DOHH2 (cell line): ENCODE data around the gene AP1AR.
A peak's percentile ranks its signal among the peaks of the same experiment; 100 is the strongest.
"Not testable (repeated sequence)": the region's sequence is repeated elsewhere in the genome, so short reads cannot be mapped to it uniquely, and the experiment has no call there.

Source experiments
- H3F3A ChIP-seq: fragments of 200-600 bp; sonication (generic), shearing (Covaris generic); 2 replicates; pipeline ENCODE4 v1.6.0; 2016; ENCODE audit warnings: antibody characterized with exemption, mild to moderate bottlenecking; ENCODE audit not compliant: control insufficient read depth, insufficient read depth
- H3K27ac ChIP-seq: fragments of 200-600 bp; sonication (generic); 2 replicates; pipeline ENCODE4 v1.5.1; 2014; ENCODE audit warnings: low read depth, mild to moderate bottlenecking, low read length, moderate library complexity
- H3K27me3 ChIP-seq: fragments of 200-600 bp; sonication (generic); 2 replicates; pipeline ENCODE4 v1.6.1; 2014; ENCODE audit warnings: mild to moderate bottlenecking, low read length, mixed read lengths; ENCODE audit not compliant: control insufficient read depth
- H3K36me3 ChIP-seq: fragments of 200-600 bp; sonication (generic); 2 replicates; pipeline ENCODE4 v1.6.1; 2014; ENCODE audit warnings: mild to moderate bottlenecking, low read length, moderate library complexity, mixed read lengths; ENCODE audit not compliant: control insufficient read depth
- H3K4me1 ChIP-seq: fragments of 200-600 bp; sonication (generic); 2 replicates; pipeline ENCODE4 v1.6.1; 2014; ENCODE audit warnings: mild to moderate bottlenecking, low read length, mixed read lengths; ENCODE audit not compliant: control insufficient read depth
- H3K4me2 ChIP-seq: fragments of 200-600 bp; sonication (generic); 2 replicates; pipeline ENCODE4 v1.6.0; 2014; ENCODE audit warnings: mild to moderate bottlenecking, low read length, moderate library complexity
- H3K4me3 ChIP-seq: fragments of 200-600 bp; sonication (generic); 2 replicates; pipeline ENCODE4 v1.5.1; 2014; ENCODE audit warnings: mild to moderate bottlenecking, low read length, mixed read lengths
- H3K79me2 ChIP-seq: fragments of 200-600 bp; sonication (generic); 2 replicates; pipeline ENCODE4 v1.6.1; 2014; ENCODE audit warnings: mild to moderate bottlenecking, low read length, mixed read lengths; ENCODE audit not compliant: control insufficient read depth
- H3K9me2 ChIP-seq: fragments of 200-600 bp; sonication (generic); replicated peaks from 2 replicates; pipeline ENCODE4 v1.6.1; 2014; ENCODE audit warnings: mild to moderate bottlenecking, low read length, mixed read lengths; ENCODE audit not compliant: control insufficient read depth
- H3K9me3 ChIP-seq: fragments of 200-600 bp; sonication (generic); 2 replicates; pipeline ENCODE4 v1.6.1; 2014; ENCODE audit warnings: antibody characterized with exemption, low read length, mixed read lengths; ENCODE audit not compliant: control insufficient read depth, insufficient read depth
- H4K20me1 ChIP-seq: fragments of 200-600 bp; sonication (generic); 2 replicates; pipeline ENCODE4 v1.6.0; 2014; ENCODE audit warnings: low read depth, mild to moderate bottlenecking, antibody characterized with exemption, low read length, moderate library complexity; ENCODE audit not compliant: control insufficient read depth, insufficient read depth
- EZH2phosphoT487 ChIP-seq: fragments of 200-600 bp; sonication (generic); IDR thresholded peaks from 2 replicates; pipeline ENCODE4 v1.6.1; 2017; ENCODE audit warnings: borderline replicate concordance, mild to moderate bottlenecking, antibody characterized with exemption, low read length, moderate library complexity, mixed read lengths
- TF ChIP-seq, protein P1 (sequence below): fragments of 200-600 bp; sonication (generic); IDR thresholded peaks from one replicate; pipeline ENCODE4 v1.5.1; 2014; ENCODE audit warnings: antibody characterized with exemption, mild to moderate bottlenecking, low read depth, low read length; ENCODE audit not compliant: poor library complexity, severe bottlenecking

Gene AP1AR

DNA sequence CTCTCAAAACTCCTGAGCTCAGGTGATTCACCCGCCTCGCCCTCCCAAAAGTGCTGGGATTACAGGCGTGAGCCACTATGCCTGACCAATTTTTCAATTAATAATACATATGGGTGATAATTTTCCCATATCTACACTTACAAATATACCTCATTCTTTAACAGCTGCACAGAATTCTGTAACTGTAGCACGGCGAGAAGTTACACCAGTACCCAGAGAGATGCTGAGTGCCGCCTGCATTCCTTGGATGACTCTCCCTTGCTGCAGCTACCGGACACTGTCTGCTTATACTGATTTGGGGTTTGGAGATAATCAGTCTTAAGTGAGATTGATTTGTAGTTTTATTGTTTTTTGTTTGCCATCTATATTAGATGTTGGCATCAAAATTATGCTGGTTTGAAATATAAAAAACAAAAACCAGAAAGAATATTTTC, 48.3 kb downstream of the AP1AR start:
- Histone ChIP-seq H3K9me2 (no peaks in the 10 kb centered on the region), H3K4me3 (peak overlapping the region; percentile 100), H3K79me2 (peaks cover 100% of the 10 kb centered on the region), H3K4me1 (peaks cover 69% of the 10 kb centered on the region), H3K9me3 (peaks cover 18% of the 10 kb centered on the region), H3K27ac (peak overlapping the region; percentile 100), H3F3A (peaks cover 33% of the 10 kb centered on the region), H4K20me1 (peaks cover 31% of the 10 kb centered on the region), H3K36me3 (peaks cover 94% of the 10 kb centered on the region), H3K27me3 (no peaks in the 10 kb centered on the region), H3K4me2 (peak overlapping the region; percentile 87)
- TF ChIP-seq, protein P1, sequence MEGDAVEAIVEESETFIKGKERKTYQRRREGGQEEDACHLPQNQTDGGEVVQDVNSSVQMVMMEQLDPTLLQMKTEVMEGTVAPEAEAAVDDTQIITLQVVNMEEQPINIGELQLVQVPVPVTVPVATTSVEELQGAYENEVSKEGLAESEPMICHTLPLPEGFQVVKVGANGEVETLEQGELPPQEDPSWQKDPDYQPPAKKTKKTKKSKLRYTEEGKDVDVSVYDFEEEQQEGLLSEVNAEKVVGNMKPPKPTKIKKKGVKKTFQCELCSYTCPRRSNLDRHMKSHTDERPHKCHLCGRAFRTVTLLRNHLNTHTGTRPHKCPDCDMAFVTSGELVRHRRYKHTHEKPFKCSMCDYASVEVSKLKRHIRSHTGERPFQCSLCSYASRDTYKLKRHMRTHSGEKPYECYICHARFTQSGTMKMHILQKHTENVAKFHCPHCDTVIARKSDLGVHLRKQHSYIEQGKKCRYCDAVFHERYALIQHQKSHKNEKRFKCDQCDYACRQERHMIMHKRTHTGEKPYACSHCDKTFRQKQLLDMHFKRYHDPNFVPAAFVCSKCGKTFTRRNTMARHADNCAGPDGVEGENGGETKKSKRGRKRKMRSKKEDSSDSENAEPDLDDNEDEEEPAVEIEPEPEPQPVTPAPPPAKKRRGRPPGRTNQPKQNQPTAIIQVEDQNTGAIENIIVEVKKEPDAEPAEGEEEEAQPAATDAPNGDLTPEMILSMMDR, result no peak
- TF ChIP-seq EZH2phosphoT487, result no peak

DNA sequence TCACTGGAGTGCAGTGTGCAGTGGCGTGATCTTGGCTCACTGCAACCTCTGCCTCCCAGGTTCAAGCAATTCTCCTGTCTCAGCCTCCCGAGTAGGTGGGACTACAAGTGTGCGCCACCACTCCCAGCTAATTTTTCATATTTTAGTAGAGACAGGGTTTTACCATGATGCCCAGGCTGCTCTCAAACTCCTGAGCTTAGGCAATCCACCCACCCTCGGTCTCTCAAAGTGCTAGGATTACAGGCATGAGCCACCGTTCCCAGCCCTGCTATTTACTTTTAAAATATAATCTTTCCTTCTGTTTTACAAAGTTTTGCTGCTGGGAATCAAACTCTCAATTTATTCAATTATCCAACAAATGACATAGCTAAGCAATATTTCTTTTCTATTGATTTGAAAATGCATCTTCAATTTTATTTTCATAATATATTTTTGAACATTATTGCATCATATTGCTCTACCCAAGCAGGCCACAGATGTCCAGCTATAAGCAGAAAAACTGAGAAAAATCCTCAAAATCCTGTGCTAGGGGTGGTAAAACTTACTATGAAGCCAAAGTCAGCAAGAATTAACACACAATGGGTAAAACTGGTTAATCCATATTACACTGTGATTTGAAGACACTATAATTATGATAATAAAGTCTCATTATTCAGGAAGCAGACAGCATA, 48.9 kb downstream of the AP1AR start:
- Histone ChIP-seq H3K4me3 (peak overlapping the region; percentile 100), H3K27me3 (no peaks in the 10 kb centered on the region), H3K9me3 (peaks cover 18% of the 10 kb centered on the region), H3K4me2 (peak overlapping the region; percentile 87), H4K20me1 (peaks cover 31% of the 10 kb centered on the region), H3K79me2 (peaks cover 100% of the 10 kb centered on the region), H3K27ac (peak overlapping the region; percentile 100), H3K36me3 (peaks cover 94% of the 10 kb centered on the region), H3K9me2 (no peaks in the 10 kb centered on the region), H3F3A (peaks cover 36% of the 10 kb centered on the region), H3K4me1 (peaks cover 69% of the 10 kb centered on the region)
- TF ChIP-seq EZH2phosphoT487, result no peak
- TF ChIP-seq, protein P1, result no peak

DNA sequence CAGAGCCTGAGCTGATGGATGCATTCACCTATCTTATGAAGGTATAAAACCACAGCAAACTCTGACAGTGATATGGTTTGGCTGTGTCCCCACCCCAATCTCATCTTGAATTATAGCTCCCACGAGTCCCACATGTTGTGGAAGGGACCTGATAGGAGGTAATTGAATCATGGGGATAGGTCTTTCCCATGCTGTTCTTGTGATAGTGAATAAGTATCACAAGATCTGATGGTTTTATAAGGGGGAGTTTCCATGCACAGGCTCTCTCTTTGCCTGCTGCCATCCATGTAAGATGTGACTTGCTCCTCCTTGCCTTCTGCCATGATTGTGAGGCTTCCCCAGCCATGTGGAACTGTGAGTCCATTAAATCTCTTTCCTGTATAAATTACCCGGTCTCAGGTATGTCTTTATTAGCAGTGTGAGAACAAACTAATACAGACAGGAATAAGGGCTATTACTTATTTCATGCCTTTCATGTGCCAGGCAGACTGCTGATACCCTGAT, 50.4 kb downstream of the AP1AR start:
- Histone ChIP-seq H3F3A (peaks cover 44% of the 10 kb centered on the region), H3K4me3 (peak overlapping the region; percentile 100), H3K79me2 (peaks cover 99% of the 10 kb centered on the region), H3K4me2 (peak overlapping the region; percentile 87), H3K36me3 (peaks cover 89% of the 10 kb centered on the region), H3K9me3 (peaks cover 28% of the 10 kb centered on the region), H4K20me1 (peaks cover 25% of the 10 kb centered on the region), H3K27ac (peak overlapping the region; percentile 100), H3K4me1 (peaks cover 76% of the 10 kb centered on the region)
- not testable (repeated sequence) for H3K27me3 ChIP-seq, H3K9me2 ChIP-seq

DNA sequence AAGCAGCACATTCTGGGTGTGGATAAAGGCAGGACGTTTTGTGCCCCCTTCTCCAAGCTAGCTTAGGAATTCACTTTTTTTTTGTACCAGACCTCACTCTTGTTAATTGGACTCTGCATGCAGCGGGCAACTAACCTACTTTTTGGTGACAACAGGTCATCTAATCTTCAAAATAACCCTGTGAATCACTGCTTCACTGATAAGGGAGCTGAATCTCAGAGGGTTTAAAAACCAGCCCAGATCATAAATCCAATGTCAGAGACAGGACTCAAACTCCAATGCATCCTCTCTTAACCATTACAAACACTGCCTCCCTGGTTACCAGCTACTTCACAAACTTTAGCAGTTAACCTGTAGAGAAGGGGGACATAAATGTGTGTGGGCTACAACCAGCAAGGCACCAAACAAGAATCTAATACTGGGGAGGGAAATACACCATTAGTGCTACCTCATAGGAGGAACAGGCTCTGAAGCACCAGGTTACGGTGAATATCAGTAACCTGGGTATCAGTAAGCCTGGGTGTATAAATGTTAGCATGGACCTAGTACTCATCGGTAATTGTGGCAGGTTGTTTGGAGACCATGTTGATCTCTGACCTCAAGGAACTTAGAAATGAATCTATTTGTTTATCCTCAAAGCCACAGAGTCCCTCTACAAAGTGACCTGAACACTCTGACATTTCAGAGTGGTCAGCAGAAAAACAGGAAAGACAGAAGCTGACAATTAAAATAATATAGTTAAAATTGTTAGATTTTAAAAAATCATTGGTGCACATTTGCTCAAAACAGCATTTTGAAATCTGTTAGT, 51.5 kb downstream of the AP1AR start:
- peak overlapping the region; percentile 100 for H3K27ac ChIP-seq
- peaks cover 86% of the 10 kb centered on the region for H3K36me3 ChIP-seq
- H3K4me2 ChIP-seq, result peak overlapping the region; percentile 87
- H3F3A ChIP-seq, result peaks cover 52% of the 10 kb centered on the region
- peak overlapping the region; percentile 100 for H3K4me3 ChIP-seq
- H3K79me2 ChIP-seq, result peaks cover 93% of the 10 kb centered on the region
- peaks cover 81% of the 10 kb centered on the region for H3K4me1 ChIP-seq
- no peaks in the 10 kb centered on the region for H3K27me3 ChIP-seq
- H3K9me3 ChIP-seq, result peaks cover 28% of the 10 kb centered on the region
- H3K9me2 ChIP-seq, result no peaks in the 10 kb centered on the region
- peaks cover 15% of the 10 kb centered on the region for H4K20me1 ChIP-seq
- TF ChIP-seq, protein P1, result no peak
- TF ChIP-seq EZH2phosphoT487, result no peak
